ENCODE results near the gene MANEAL. TPM values are rescaled to one million over a fixed set of nuclear protein-coding genes. Genes with fewer than 3 reads are reported as not detected.

MANEAL gene
- total and polyA plus RNA-seq, 2 of the 13 experiments (the other 11 are each of a cell fraction or from before 2014, with no cell fraction given), result 20.8 to 26.4 TPM

- TF ChIP-seq ZNF142 (CRISPR knock-in tag; IDR thresholded peaks at IDR 0.05) (no peak), CREBL2 (CRISPR knock-in tag; IDR thresholded peaks at IDR 0.05; ENCODE audit: borderline replicate concordance) (no peak), BHLHE40 (IDR thresholded peaks at IDR 0.05; ENCODE audit: low read length) (0 out of 2 replicates have a peak, but pooled peaks have one; percentile 25), TBP (CRISPR knock-in tag; IDR thresholded peaks at IDR 0.05) (no peak), ZNF792 (CRISPR knock-in tag; IDR thresholded peaks at IDR 0.05) (no peak), MAFF (IDR thresholded peaks at IDR 0.05; ENCODE audit: low read depth, low read length) (peak; percentile 84), CREB1 (IDR thresholded peaks at IDR 0.05) (no peak), CREB1 (CRISPR knock-in tag; IDR thresholded peaks at IDR 0.05) (0 out of 2 replicates have a peak, but pooled peaks have one; percentile 1), CTCF (CRISPR knock-in tag; IDR thresholded peaks at IDR 0.05) (peak; percentile 65), SALL1 (CRISPR knock-in tag; IDR thresholded peaks at IDR 0.05) (0 out of 2 replicates have a peak, but pooled peaks have one; percentile 19), ZBTB33 (CRISPR knock-in tag; IDR thresholded peaks at IDR 0.05) (peak; percentile 42; the same call in 1 of the 2 replicates), KDM2A (CRISPR knock-in tag; IDR thresholded peaks at IDR 0.05; ENCODE audit: borderline replicate concordance, low read depth) (0 out of 2 replicates have a peak, but pooled peaks have one; percentile 33), ZBED4 (CRISPR knock-in tag; IDR thresholded peaks at IDR 0.05; ENCODE audit: borderline replicate concordance) (no peak), CEBPB (IDR thresholded peaks at IDR 0.05; ENCODE audit: borderline replicate concordance, low read depth, low read length) (0 out of 2 replicates have a peak, but pooled peaks have one; percentile 1), CENPT (CRISPR knock-in tag; IDR thresholded peaks at IDR 0.05; ENCODE audit: low read depth) (no peak), RFXAP (CRISPR knock-in tag; IDR thresholded peaks at IDR 0.05; ENCODE audit: borderline replicate concordance) (no peak)
These were observed 17.5 kb downstream of the MANEAL start (continued) for GRCh38 chr1:37811027-37811655.

All from HepG2 (cell line).